A549 (cell line): ENCODE results near the gene PSMB11. TPM values are rescaled to one million over a fixed set of nuclear protein-coding genes. Genes with fewer than 3 reads are reported as not detected.

ENCODE experiments used
- ATAC-seq, 2 experiments: fragments of 200-7000 bp in 1 of 2; fragments of >200 bp in 1 of 2; cut with Nextera tagmentation in 1 of 2; cut with Tn5 transposase in 1 of 2; 3 replicates each; pipeline versions ENCODE4 v1.8.0 to v1.9.1; 2018 to 2020; ENCODE audit warnings: mild to moderate bottlenecking in 1 of 2, moderate library complexity in 1 of 2
- CTCF ChIA-PET: fragments of 300-600 bp; sonication (Branson Sonifier 250); formaldehyde crosslinking; extraction: SDS; loops from one replicate; lab custom pipeline; 2021; ENCODE audit warnings: antibody characterized with exemption, inconsistent platforms; lab: Yijun Ruan, JAX
- POLR2A ChIA-PET: fragments of 350-600 bp; formaldehyde crosslinking; extraction: SDS; loops from one replicate; lab custom pipeline; 2021; ENCODE audit warnings: antibody characterized with exemption, inconsistent platforms; lab: Yijun Ruan, JAX
- DNase-seq, 2 experiments: peaks; one replicate each; pipeline versions ENCODE4 v3.0.0 to v3.0.0-alpha.2; 2011 to 2016; ENCODE audit warnings: low read depth in 1 of 2, low spot score in 1 of 2
- FAIRE-seq: peaks from 2 replicates; lab custom pipeline; 2011; peaks lifted over from hg19 to GRCh38; lab: Jason Lieb, UNC
- H3K27ac ChIP-seq, 2 experiments: fragments of >200 bp; sonication (Bioruptor Twin); formaldehyde crosslinking; 3 replicates each; pipeline ENCODE4 v1.5.1; 2016 to 2017
- H3K4me1 ChIP-seq: fragments of >200 bp; sonication (Bioruptor Twin); formaldehyde crosslinking; 3 replicates; pipeline ENCODE4 v1.6.1; 2016
- H3K4me2 ChIP-seq: fragments of >200 bp; sonication (Bioruptor Twin); formaldehyde crosslinking; 3 replicates; pipeline ENCODE4 v1.6.1; 2016
- H3K4me3 ChIP-seq: fragments of >200 bp; sonication (Bioruptor Twin); formaldehyde crosslinking; 3 replicates; pipeline ENCODE4 v1.5.1; 2016
- H3K9me3 ChIP-seq: fragments of >200 bp; sonication (Bioruptor Twin); formaldehyde crosslinking; 3 replicates; pipeline ENCODE4 v1.6.1; 2016
- BHLHE40 ChIP-seq: IDR thresholded peaks from 2 replicates; pipeline ENCODE4 v1.6.1; 2012; ENCODE audit warnings: low read depth, low read length, inconsistent platforms
- CBX8 ChIP-seq: fragments of 200-600 bp; sonication (generic); IDR thresholded peaks from 2 replicates; pipeline ENCODE4 v1.6.1; 2016
- E2F6 ChIP-seq: IDR thresholded peaks from 2 replicates; pipeline ENCODE4 v1.6.1; 2012; ENCODE audit warnings: low read depth, borderline replicate concordance
- EHF ChIP-seq: fragments of 250-450 bp; sonication (Bioruptor Pico); IDR thresholded peaks from 2 replicates; pipeline ENCODE4 v1.5.0; 2020; ENCODE audit warnings: mild to moderate bottlenecking
- ELK1 ChIP-seq: fragments of 150-350 bp; IDR thresholded peaks from 2 replicates; pipeline ENCODE4 v1.6.1; 2014; ENCODE audit warnings: low read depth, mild to moderate bottlenecking, low read length
- EP300 ChIP-seq, 2 experiments: fragments of >200 bp; sonication (Bioruptor Twin); formaldehyde crosslinking; IDR thresholded peaks; 2 replicates in 1 of 2; 3 replicates in 1 of 2; pipeline ENCODE4 v1.6.1; 2016 to 2017
- ESRRA ChIP-seq: fragments of 150-350 bp; IDR thresholded peaks from 2 replicates; pipeline ENCODE4 v1.6.1; 2014; ENCODE audit warnings: mild to moderate bottlenecking, low read length, borderline replicate concordance
- HDAC2 ChIP-seq: fragments of 200-600 bp; sonication (generic); IDR thresholded peaks from 2 replicates; pipeline ENCODE4 v1.6.1; 2016
- HMGXB4 ChIP-seq: fragments of 250-450 bp; sonication (Bioruptor Pico); IDR thresholded peaks from 2 replicates; pipeline ENCODE4 v1.5.0; 2021; ENCODE audit warnings: mild to moderate bottlenecking, moderate library complexity, borderline replicate concordance
- HOXA7 ChIP-seq: fragments of 250-450 bp; sonication (Bioruptor Pico); IDR thresholded peaks from 2 replicates; pipeline ENCODE4 v1.5.0; 2020; ENCODE audit warnings: mild to moderate bottlenecking, moderate library complexity
- HOXB13 ChIP-seq: fragments of 250-450 bp; sonication (Bioruptor Pico); IDR thresholded peaks from 2 replicates; pipeline ENCODE4 v1.5.0; 2020; ENCODE audit warnings: low read depth, mild to moderate bottlenecking, moderate library complexity
- KDM1A ChIP-seq: fragments of 200-600 bp; sonication (generic); IDR thresholded peaks from 2 replicates; pipeline ENCODE4 v1.6.1; 2016; ENCODE audit warnings: low read depth, mild to moderate bottlenecking
- KDM5A ChIP-seq: fragments of 200-600 bp; sonication (generic); IDR thresholded peaks from 2 replicates; pipeline ENCODE4 v1.6.1; 2016; ENCODE audit warnings: antibody characterized with exemption, mild to moderate bottlenecking
- MAFK ChIP-seq: fragments of 450-650 bp; IDR thresholded peaks from 2 replicates; pipeline ENCODE4 v1.6.1; 2014; ENCODE audit not compliant: partially characterized antibody
- NFE2L2 ChIP-seq: fragments of 150-350 bp; conservative IDR thresholded peaks from 2 replicates; pipeline ENCODE4 v1.6.1; 2014; ENCODE audit warnings: low read length
- NR3C1 ChIP-seq: fragments of >200 bp; sonication (Bioruptor Twin); formaldehyde crosslinking; IDR thresholded peaks from 3 replicates; pipeline ENCODE4 v1.6.1; 2017
- RAD21 ChIP-seq, 2 experiments: fragments of >200 bp in 1 of 2; sonication (Bioruptor Twin) in 1 of 2; formaldehyde crosslinking in 1 of 2; IDR thresholded peaks in 1 of 2; conservative IDR thresholded peaks in 1 of 2; 2 replicates in 1 of 2; 3 replicates in 1 of 2; pipeline ENCODE4 v1.6.1; 2012 to 2018; ENCODE audit warnings: inconsistent platforms in 1 of 2
- RARB ChIP-seq: fragments of 250-450 bp; sonication (Bioruptor Pico); IDR thresholded peaks from 2 replicates; pipeline ENCODE4 v1.8.0; 2021; ENCODE audit warnings: mild to moderate bottlenecking, moderate library complexity
- RCOR1 ChIP-seq: fragments of 150-350 bp; IDR thresholded peaks from 2 replicates; pipeline ENCODE4 v1.6.1; 2014; ENCODE audit warnings: antibody characterized with exemption, low read length, low read depth
- RNF2 ChIP-seq: fragments of 200-600 bp; sonication (generic); IDR thresholded peaks from 2 replicates; pipeline ENCODE4 v1.6.1; 2016; ENCODE audit warnings: low read depth, mild to moderate bottlenecking, antibody characterized with exemption, moderate library complexity, borderline replicate concordance
- SMC3 ChIP-seq: fragments of >200 bp; sonication (Bioruptor Twin); formaldehyde crosslinking; IDR thresholded peaks from 3 replicates; pipeline ENCODE4 v1.6.1; 2018; ENCODE audit warnings: inconsistent platforms
- TP53 ChIP-seq: fragments of 250-450 bp; sonication (Bioruptor Pico); IDR thresholded peaks from 2 replicates; pipeline ENCODE4 v1.5.0; 2021; ENCODE audit warnings: mild to moderate bottlenecking, moderate library complexity
- USF2 ChIP-seq: fragments of 450-650 bp; IDR thresholded peaks from 2 replicates; pipeline ENCODE4 v1.6.1; 2014; ENCODE audit warnings: antibody characterized with exemption
- ZC3H11A ChIP-seq: fragments of 450-650 bp; IDR thresholded peaks from 2 replicates; pipeline ENCODE4 v1.6.1; 2014; ENCODE audit warnings: antibody characterized with exemption, mild to moderate bottlenecking
- ZFP36 ChIP-seq: fragments of 450-650 bp; IDR thresholded peaks from 2 replicates; pipeline ENCODE4 v1.6.1; 2014; ENCODE audit warnings: borderline replicate concordance; ENCODE audit not compliant: partially characterized antibody
- ZSCAN20 ChIP-seq: fragments of 250-450 bp; sonication (Bioruptor Pico); IDR thresholded peaks from 2 replicates; pipeline ENCODE4 v1.8.0; 2022; ENCODE audit warnings: mild to moderate bottlenecking, moderate library complexity
- WGBS: methylation state at CpG from one replicate; pipeline ENCODE4 v1.1.6; 2017; ENCODE audit errors: missing lambda C conversion rate; 5-methylcytosine and 5-hydroxymethylcytosine counted together
- polyA plus RNA-seq, 4 experiments: library from polyadenylated mRNA; depleted of rRNA in 3 of 4; stranded (reverse); fragments of >200 nt; fragmentation: RNase III in 1 of 4; extraction: RNeasy Plus Mini Kit Qiagen cat#74134 plus additional on column Dnase treatment in 1 of 4; gene quantifications; 2 replicates in 3 of 4; 3 replicates in 1 of 4; pipeline ENCODE4 v1.2.3, GENCODE V29; 2011 to 2017

PSMB11 gene
- polyA plus RNA-seq, 2 of the 4 experiments (the other 2 are of a cell fraction), result not detected

- POLR2A ChIA-PET, result no interaction called here
- H3K4me3 ChIP-seq, result no peak overlapping the region
- CTCF ChIA-PET, result interaction anchor here (0.8 to 4.2 kb wide), 11 partner anchors 8 to 55 kb away, joined by 3 to 19 read pairs (median 5); partner anchors contain the start of gene CDH24
- no peaks in the 10 kb centered on the region for H3K9me3 ChIP-seq
- H3K4me2 ChIP-seq, result no peak overlapping the region
- no peaks in the 10 kb centered on the region for H3K4me1 ChIP-seq
- no peak for FAIRE-seq
- no peak overlapping the region for H3K27ac ChIP-seq
- WGBS, result 91% methylated on average over 9 of the region's 9 CpGs
- TF ChIP-seq MAFK (no peak), HOXA7 (CRISPR knock-in tag) (no peak), BHLHE40 (no peak)
- no peak for ATAC-seq
- no peak for DNase-seq
Observed at GRCh38 chr14:23021434-23021833, 20.6 kb upstream of the PSMB11 start.

GRCh38 chr14:23021889-23022442, 20.0 kb upstream of the PSMB11 start:
- TF ChIP-seq ZC3H11A (no peak), ESRRA (no peak), RAD21 (conservative IDR thresholded peaks at IDR 0.05 in 1 of 2, IDR thresholded peaks at IDR 0.05 in 1 of 2) (no peak), EHF (CRISPR knock-in tag) (no peak), KDM5A (no peak), RNF2 (no peak), NR3C1 (no peak), HOXA7 (CRISPR knock-in tag) (no peak), RARB (CRISPR knock-in tag) (no peak), RCOR1 (no peak), CBX8 (no peak), BHLHE40 (no peak)
- ChIA-PET CTCF (interaction anchor here (0.5 to 4.2 kb wide), 11 partner anchors 9 to 75 kb away, joined by 3 to 19 read pairs (median 4); partner anchors contain the start of gene CDH24), POLR2A (interaction anchor here (0.5 kb wide), 1 partner anchor 46 kb away, joined by 3 read pairs; no protein-coding TSS in a partner anchor)
- Histone ChIP-seq H3K9me3 (no peaks in the 10 kb centered on the region), H3K4me1 (no peaks in the 10 kb centered on the region), H3K27ac (no peak overlapping the region), H3K4me2 (no peak overlapping the region), H3K4me3 (no peak overlapping the region)
- DNase-seq (no peak), ATAC-seq (no peak), FAIRE-seq (no peak)
- WGBS, result 68% methylated on average over 7 of the region's 7 CpGs

- H3K4me3 ChIP-seq, result no peak overlapping the region
- no peak overlapping the region for H3K27ac ChIP-seq
- CTCF ChIA-PET, result interaction anchor here (0.9 to 4.2 kb wide), 6 partner anchors 10 to 38 kb away, joined by 3 to 17 read pairs (median 4); partner anchors contain the start of gene CDH24
- no peak for DNase-seq
- TF ChIP-seq ESRRA, result no peak
- TF ChIP-seq NR3C1, result no peak
- no peak for TF ChIP-seq ZFP36
- TF ChIP-seq HOXB13, result no peak
- TF ChIP-seq ELK1, result no peak
- TF ChIP-seq EP300 (IDR thresholded peaks at IDR 0.05), result no peak
- no peak for TF ChIP-seq E2F6
- no peak for TF ChIP-seq KDM1A
- no peak for TF ChIP-seq NFE2L2
- TF ChIP-seq RARB (CRISPR knock-in tag), result no peak
- no peak for TF ChIP-seq TP53 (CRISPR knock-in tag)
- no peak for TF ChIP-seq HDAC2
- TF ChIP-seq HMGXB4 (CRISPR knock-in tag), result no peak
- TF ChIP-seq RCOR1, result no peak
- TF ChIP-seq MAFK, result no peak
- no peak for TF ChIP-seq ZSCAN20 (CRISPR knock-in tag)
- TF ChIP-seq USF2, result no peak
- no peak for TF ChIP-seq SMC3
- TF ChIP-seq BHLHE40, result no peak
- TF ChIP-seq, all 56 proteins: peak for 0
- no peak; a peak in 1 of 6 replicates for ATAC-seq
- H3K4me1 ChIP-seq, result no peaks in the 10 kb centered on the region
- H3K4me2 ChIP-seq, result no peak overlapping the region
- POLR2A ChIA-PET, result interaction anchor here (0.6 to 3.0 kb wide), 2 partner anchors 9 to 16 kb away, joined by 3 to 25 read pairs; no protein-coding TSS in a partner anchor
- WGBS, result 72% methylated on average over 8 of the region's 8 CpGs
- FAIRE-seq, result no peak
- H3K9me3 ChIP-seq, result no peaks in the 10 kb centered on the region
Observed at GRCh38 chr14:23023022-23023794, 18.8 kb upstream of the PSMB11 start.
